GM12878 (cell line): ENCODE data around the gene DENND1B. TPM values are rescaled to one million over a fixed set of nuclear protein-coding genes. Genes with fewer than 3 reads are reported as not detected.

Experiments used
- ATAC-seq: fragments of 200-7000 bp; cut with Tn5 transposase; 3 replicates; pipeline ENCODE4 v1.9.1; 2020; ENCODE audit warnings: mild to moderate bottlenecking, moderate library complexity
- BruUV-seq: library from RNA; stranded (reverse); fragments of 400-500 nt; replicated peaks from 2 replicates; lab custom pipeline; 2021; lab: Mats Ljungman, UMichigan
- CTCF ChIA-PET: fragments of 300-600 bp; sonication (Branson Sonifier 250); formaldehyde crosslinking; extraction: SDS; loops from one replicate; lab custom pipeline; 2021; ENCODE audit warnings: inconsistent platforms; lab: Yijun Ruan, JAX
- POLR2A ChIA-PET: fragments of 350-600 bp; formaldehyde crosslinking; extraction: SDS; loops from one replicate; lab custom pipeline; 2021; ENCODE audit warnings: inconsistent platforms; lab: Charles Lee
- RAD21 ChIA-PET: fragments of 300-600 bp; sonication (Branson Sonifier 250); formaldehyde crosslinking; loops from one replicate; lab custom pipeline; 2023; ENCODE audit warnings: antibody characterized with exemption; ENCODE audit not compliant: unreplicated experiment; lab: Charles Lee
- SMC1A ChIA-PET: fragments of 300-600 bp; sonication (Branson Sonifier 250); formaldehyde crosslinking; loops from one replicate; lab custom pipeline; 2023; ENCODE audit not compliant: unreplicated experiment, uncharacterized antibody; lab: Charles Lee
- DNase-seq: peaks from one replicate; pipeline ENCODE4 v3.0.0-alpha.2; 2011; ENCODE audit warnings: low read depth, low spot score
- FAIRE-seq: peaks from 3 replicates; lab custom pipeline; 2011; peaks lifted over from hg19 to GRCh38; lab: Jason Lieb, UNC
- H2AFZ ChIP-seq: 2 replicates; pipeline ENCODE4 v1.6.0; 2011; ENCODE audit warnings: low read depth, low read length, control low read depth; ENCODE audit not compliant: control insufficient read depth
- H3K27ac ChIP-seq: 2 replicates; pipeline ENCODE4 v1.5.1; 2011; ENCODE audit warnings: control low read depth; ENCODE audit not compliant: control insufficient read depth, insufficient read depth
- H3K27me3 ChIP-seq, 2 experiments: replicated peaks in 1 of 2; 2 replicates each; pipeline versions ENCODE4 v1.6.0 to v1.6.1; 2011; ENCODE audit warnings: low read length in 1 of 2; ENCODE audit not compliant: control insufficient read depth in 2 of 2, insufficient read depth in 2 of 2
- H3K36me3 ChIP-seq, 2 experiments: 2 replicates each; pipeline ENCODE4 v1.5.1; 2011; ENCODE audit warnings: low read length in 1 of 2; ENCODE audit not compliant: control insufficient read depth in 2 of 2, insufficient read depth in 2 of 2
- H3K4me1 ChIP-seq: 2 replicates; pipeline ENCODE4 v1.6.1; 2011; ENCODE audit warnings: mild to moderate bottlenecking, low read length, moderate library complexity, mixed read lengths; ENCODE audit not compliant: control insufficient read depth, insufficient read depth
- H3K4me2 ChIP-seq: 2 replicates; pipeline ENCODE4 v1.6.0; 2011; ENCODE audit warnings: control low read depth; ENCODE audit not compliant: control insufficient read depth, insufficient read depth
- H3K4me3 ChIP-seq: fragments of 200-600 bp; sonication (generic); 2 replicates; pipeline ENCODE4 v1.5.1; 2016
- H3K79me2 ChIP-seq: 2 replicates; pipeline ENCODE4 v1.6.0; 2011; ENCODE audit warnings: low read length; ENCODE audit not compliant: control insufficient read depth, insufficient read depth
- H3K9ac ChIP-seq: 2 replicates; pipeline ENCODE4 v1.8.0; 2011; ENCODE audit warnings: low read length, control low read depth, mixed read lengths; ENCODE audit not compliant: control insufficient read depth, insufficient read depth
- H3K9me3 ChIP-seq: replicated peaks from 3 replicates; pipeline ENCODE4 v1.5.1; 2011; ENCODE audit warnings: mild to moderate bottlenecking, low read length; ENCODE audit not compliant: control insufficient read depth, insufficient read depth
- H4K20me1 ChIP-seq: 2 replicates; pipeline ENCODE4 v1.6.0; 2011; ENCODE audit not compliant: control insufficient read depth, insufficient read depth
- CHD1 ChIP-seq: IDR thresholded peaks from 2 replicates; pipeline ENCODE4 v1.6.1; 2012; ENCODE audit warnings: low read depth, low read length, improper control_type of control experiment
- DPF2 ChIP-seq: fragments of 450-650 bp; IDR thresholded peaks from 2 replicates; pipeline ENCODE4 v1.6.1; 2017; ENCODE audit warnings: mild to moderate bottlenecking
- FOS ChIP-seq: IDR thresholded peaks from 3 replicates; pipeline ENCODE4 v1.6.1; 2011; ENCODE audit warnings: borderline replicate concordance; ENCODE audit not compliant: insufficient read length; ENCODE audit errors: extremely low read depth
- GABPA ChIP-seq: IDR thresholded peaks from 2 replicates; pipeline ENCODE4 v1.6.1; 2014; ENCODE audit warnings: antibody characterized with exemption, low read depth, mild to moderate bottlenecking, inconsistent platforms
- MLLT1 ChIP-seq: fragments of 450-650 bp; IDR thresholded peaks from 2 replicates; pipeline ENCODE4 v1.6.1; 2016; ENCODE audit warnings: mild to moderate bottlenecking
- SKIL ChIP-seq: fragments of 450-650 bp; IDR thresholded peaks from 2 replicates; pipeline ENCODE4 v1.6.1; 2017; ENCODE audit warnings: mild to moderate bottlenecking, low read depth, inconsistent platforms; ENCODE audit not compliant: poor library complexity, severe bottlenecking
- SMAD5 ChIP-seq: IDR thresholded peaks from 2 replicates; pipeline ENCODE4 v1.6.1; 2016; ENCODE audit warnings: antibody characterized with exemption, low read depth
- SREBF1 ChIP-seq: IDR thresholded peaks from 2 replicates; pipeline ENCODE4 v1.6.1; 2012; ENCODE audit warnings: mild to moderate bottlenecking, low read length
- STAT3 ChIP-seq: IDR thresholded peaks from 2 replicates; pipeline ENCODE4 v1.6.1; 2011; ENCODE audit warnings: low read depth, low read length, improper control_type of control experiment
- TCF12 ChIP-seq: IDR thresholded peaks from 2 replicates; pipeline ENCODE4 v1.6.1; 2011; ENCODE audit warnings: low read depth, mild to moderate bottlenecking, low read length
- TCF7 ChIP-seq: IDR thresholded peaks from 2 replicates; pipeline ENCODE4 v1.6.1; 2014; ENCODE audit warnings: antibody characterized with exemption, borderline replicate concordance
- ZNF24 ChIP-seq: fragments of 450-650 bp; IDR thresholded peaks from 2 replicates; pipeline ENCODE4 v1.6.1; 2017; ENCODE audit warnings: antibody characterized with exemption, mild to moderate bottlenecking
- ZNF592 ChIP-seq: fragments of 450-650 bp; IDR thresholded peaks from 2 replicates; pipeline ENCODE4 v1.6.1; 2017; ENCODE audit warnings: mild to moderate bottlenecking, moderate library complexity
- WGBS: methylation state at CpG from one replicate; pipeline ENCODE4 v1.1.6; 2016; ENCODE audit warnings: low lambda C conversion rate; ENCODE audit not compliant: insufficient replicate concordance, insufficient coverage; ENCODE audit errors: missing lambda C conversion rate; 5-methylcytosine and 5-hydroxymethylcytosine counted together
- in situ Hi-C: fragments of 300-500 bp; cut with MboI; formaldehyde crosslinking; loops from 9 replicates; pipeline ENCODE4 v1.14.3; 2018; ENCODE audit warnings: mixed read lengths
- intact Hi-C: fragments of 100-400 bp; cut with micrococcal nuclease; formaldehyde crosslinking; loops from one replicate; pipeline ENCODE4 v1.14.2; 2022; ENCODE audit not compliant: unreplicated experiment
- polyA plus RNA-seq, 11 experiments: library from polyadenylated mRNA; depleted of rRNA in 4 of 11; unstranded in 6 of 11; stranded (reverse) in 5 of 11; fragments of >200 nt; fragmentation: Nextera tagmentation in 4 of 11; fragmentation: Illumina TruSeq in 1 of 11; extraction: Ambion mirVana in 4 of 11; extraction: Trizol in 1 of 11; gene quantifications; 1 replicate in 1 of 11; 2 replicates in 10 of 11; pipeline versions ENCODE4 v1.2.1 to v1.2.3, GENCODE V29; 2011 to 2016; ENCODE audit warnings: inconsistent platforms in 2 of 11, missing spikeins in 2 of 11, low read depth in 1 of 11
- total RNA-seq, 4 experiments: library from RNA; depleted of rRNA in 3 of 4; stranded (reverse); fragments of >200 nt in 3 of 4; fragmentation: Illumina TruSeq in 1 of 4; extraction: Trizol in 1 of 4; gene quantifications; 2 replicates each; pipeline versions ENCODE4 v1.2.1 to v1.2.3, GENCODE V29; 2013 to 2021
- TF ChIP-seq, protein P1 (sequence below): IDR thresholded peaks from 2 replicates; pipeline ENCODE4 v1.6.1; 2011; ENCODE audit warnings: low read depth, low read length, improper control_type of control experiment, borderline replicate concordance
- TF ChIP-seq, protein P2 (sequence below): IDR thresholded peaks from 2 replicates; pipeline ENCODE4 v1.6.1; 2012; ENCODE audit warnings: low read length, inconsistent platforms

Gene DENND1B
- total and polyA plus RNA-seq, 10 of the 15 experiments (the other 5 are each of a cell fraction or from before 2014, with no cell fraction given), result 1.7 to 10.7 (median 8.0) TPM

GRCh38 chr1:197633447-197634078 lies 141.7 kb downstream of the DENND1B start:
- 44% methylated on average over 2 of the region's 2 CpGs for WGBS
- H3K27me3 ChIP-seq, result no peaks in the 10 kb centered on the region
- H3K9ac ChIP-seq, result no peak overlapping the region
- H3K27ac ChIP-seq, result no peak overlapping the region
- CTCF ChIA-PET, result no interaction called here
- DNase-seq, result no peak
- SMC1A ChIA-PET, result no interaction called here
- intact Hi-C loops (no loop called here), in situ Hi-C loops (no loop called here)
- no peak overlapping the region for H3K4me3 ChIP-seq
- H2AFZ ChIP-seq, result no peak overlapping the region
- H3K4me2 ChIP-seq, result no peak overlapping the region
- no peaks in the 10 kb centered on the region for H3K4me1 ChIP-seq
- BruUV-seq, result no TSS peak
- no peaks in the 10 kb centered on the region for H3K36me3 ChIP-seq
- no peaks in the 10 kb centered on the region for H3K79me2 ChIP-seq
- no peaks in the 10 kb centered on the region; the same call in 2 of the 3 replicates for H3K9me3 ChIP-seq
- ATAC-seq, result no peak
- RAD21 ChIA-PET, result no interaction called here
- FAIRE-seq, result no peak
- H4K20me1 ChIP-seq, result no peaks in the 10 kb centered on the region
- POLR2A ChIA-PET, result no interaction called here
- TF ChIP-seq TCF12 (no peak), ZNF592 (no peak), GABPA (no peak), SREBF1 (no peak), DPF2 (no peak), STAT3 (no peak), CHD1 (no peak), FOS (no peak), TCF7 (no peak), MLLT1 (no peak), ZNF24 (no peak), SKIL (no peak), SMAD5 (no peak)
- TF ChIP-seq, protein P1, sequence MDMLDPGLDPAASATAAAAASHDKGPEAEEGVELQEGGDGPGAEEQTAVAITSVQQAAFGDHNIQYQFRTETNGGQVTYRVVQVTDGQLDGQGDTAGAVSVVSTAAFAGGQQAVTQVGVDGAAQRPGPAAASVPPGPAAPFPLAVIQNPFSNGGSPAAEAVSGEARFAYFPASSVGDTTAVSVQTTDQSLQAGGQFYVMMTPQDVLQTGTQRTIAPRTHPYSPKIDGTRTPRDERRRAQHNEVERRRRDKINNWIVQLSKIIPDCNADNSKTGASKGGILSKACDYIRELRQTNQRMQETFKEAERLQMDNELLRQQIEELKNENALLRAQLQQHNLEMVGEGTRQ, result no peak
- TF ChIP-seq, protein P2, sequence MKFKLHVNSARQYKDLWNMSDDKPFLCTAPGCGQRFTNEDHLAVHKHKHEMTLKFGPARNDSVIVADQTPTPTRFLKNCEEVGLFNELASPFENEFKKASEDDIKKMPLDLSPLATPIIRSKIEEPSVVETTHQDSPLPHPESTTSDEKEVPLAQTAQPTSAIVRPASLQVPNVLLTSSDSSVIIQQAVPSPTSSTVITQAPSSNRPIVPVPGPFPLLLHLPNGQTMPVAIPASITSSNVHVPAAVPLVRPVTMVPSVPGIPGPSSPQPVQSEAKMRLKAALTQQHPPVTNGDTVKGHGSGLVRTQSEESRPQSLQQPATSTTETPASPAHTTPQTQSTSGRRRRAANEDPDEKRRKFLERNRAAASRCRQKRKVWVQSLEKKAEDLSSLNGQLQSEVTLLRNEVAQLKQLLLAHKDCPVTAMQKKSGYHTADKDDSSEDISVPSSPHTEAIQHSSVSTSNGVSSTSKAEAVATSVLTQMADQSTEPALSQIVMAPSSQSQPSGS, result no peak
